ENCODE measurements around the gene EXOC1. TPM values are rescaled to one million over a fixed set of nuclear protein-coding genes. Genes with fewer than 3 reads are reported as not detected.
"Not testable (repeated sequence)": the region's sequence is repeated elsewhere in the genome, so short reads cannot be mapped to it uniquely, and the experiment has no call there.

Gene EXOC1
- total RNA-seq, 1 donor from 2014 or later, result 20.4 TPM

DNA sequence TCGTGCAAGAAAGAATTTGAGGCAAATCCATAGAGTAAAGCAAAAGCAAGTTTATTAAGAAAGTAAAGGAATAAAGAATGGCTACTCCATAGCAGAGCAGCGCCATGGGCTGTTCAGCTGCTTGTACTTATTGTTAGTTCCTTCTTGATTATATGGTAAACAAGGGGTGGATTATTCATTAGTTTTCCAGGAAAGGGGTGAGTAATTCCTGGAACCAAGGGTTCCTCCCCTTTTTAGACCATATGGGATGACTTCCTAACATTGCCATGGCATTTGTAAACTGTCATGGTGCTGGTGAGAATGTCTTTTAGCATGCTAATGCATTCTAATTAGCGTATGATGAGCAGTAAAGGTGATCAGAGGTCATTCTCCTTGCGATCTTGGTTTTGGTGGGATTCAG lies 71.8 kb downstream of the EXOC1 start:
- Mint-ChIP-seq H3K4me1 (ENCODE audit: low read depth) (no peaks in the 10 kb centered on the region), H3K36me3 (ENCODE audit: low read depth) (no peaks in the 10 kb centered on the region), H3K9me3 (no peaks in the 10 kb centered on the region), H3K27me3 (ENCODE audit: low read depth) (no peaks in the 10 kb centered on the region), H3K4me3 (ENCODE audit: low read depth) (no peak overlapping the region), H3K27ac (no peak overlapping the region)
- DNase-seq (ENCODE audit: low spot score), result no peak
- intact Hi-C loops (cut with micrococcal nuclease), result no loop called here

DNA sequence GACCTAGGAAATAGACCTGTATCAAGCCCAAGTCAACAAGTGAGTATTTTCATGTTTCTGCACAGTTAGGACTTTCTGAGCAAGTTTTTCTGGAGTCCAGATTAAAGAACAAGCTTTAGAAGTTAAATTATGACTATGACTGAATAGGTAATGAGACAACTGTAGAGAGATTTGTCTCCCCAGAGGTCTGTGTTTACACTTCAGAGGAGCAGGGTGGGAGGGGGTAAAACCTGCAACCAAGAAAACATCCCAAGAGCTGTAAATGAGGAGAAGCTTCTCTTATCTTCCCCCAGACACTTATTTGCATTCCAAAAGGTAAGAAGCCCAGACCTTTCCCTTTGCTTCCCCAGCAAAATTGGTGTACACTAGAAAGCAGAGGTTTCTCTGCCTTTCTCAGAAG lies 73.2 kb downstream of the EXOC1 start:
- DNase-seq (ENCODE audit: low spot score), result no peak
- Mint-ChIP-seq H3K9me3 (no peaks in the 10 kb centered on the region), H3K4me1 (ENCODE audit: low read depth) (peaks cover 4% of the 10 kb centered on the region), H3K4me3 (ENCODE audit: low read depth) (no peak overlapping the region), H3K27ac (no peak overlapping the region), H3K27me3 (ENCODE audit: low read depth) (no peaks in the 10 kb centered on the region), H3K36me3 (ENCODE audit: low read depth) (no peaks in the 10 kb centered on the region)
- intact Hi-C loops (cut with micrococcal nuclease), result no loop called here

DNA sequence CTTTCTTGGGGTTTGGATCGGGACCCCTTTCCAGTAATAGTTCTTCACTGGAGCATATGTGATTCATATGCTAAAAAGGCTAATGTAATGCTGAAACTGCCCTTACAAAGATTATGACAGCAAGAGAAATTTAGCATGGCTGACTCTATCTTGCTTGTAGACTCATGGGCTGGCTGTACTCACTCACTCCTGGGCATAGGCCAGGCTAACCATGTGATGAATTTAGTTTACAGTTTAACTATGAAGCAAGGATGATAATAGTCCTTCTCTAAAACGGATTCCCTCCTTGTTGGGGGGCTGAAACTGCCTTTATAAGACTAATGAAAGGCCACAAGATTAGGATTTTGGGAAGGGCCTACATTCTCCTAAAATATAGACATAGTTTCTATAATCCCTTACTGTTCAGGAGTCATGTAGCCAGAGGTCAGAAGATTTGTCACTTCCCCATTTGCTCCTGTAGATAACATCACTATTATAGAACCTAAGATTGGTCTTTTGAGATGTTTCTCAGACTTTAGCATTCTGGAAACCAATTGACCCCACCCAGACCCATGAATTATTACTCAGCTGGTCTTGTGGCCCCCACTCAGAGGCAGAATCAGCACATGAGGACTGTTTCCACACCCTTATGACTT lies 74.5 kb downstream of the EXOC1 start:
- Mint-ChIP-seq H3K4me1 (ENCODE audit: low read depth) (peaks cover 4% of the 10 kb centered on the region), H3K9me3 (no peaks in the 10 kb centered on the region), H3K36me3 (ENCODE audit: low read depth) (no peaks in the 10 kb centered on the region), H3K4me3 (ENCODE audit: low read depth) (no peak overlapping the region), H3K27me3 (ENCODE audit: low read depth) (no peaks in the 10 kb centered on the region), H3K27ac (no peak overlapping the region)
- intact Hi-C loops (cut with micrococcal nuclease), result no loop called here
- no peak for DNase-seq (ENCODE audit: low spot score)

DNA sequence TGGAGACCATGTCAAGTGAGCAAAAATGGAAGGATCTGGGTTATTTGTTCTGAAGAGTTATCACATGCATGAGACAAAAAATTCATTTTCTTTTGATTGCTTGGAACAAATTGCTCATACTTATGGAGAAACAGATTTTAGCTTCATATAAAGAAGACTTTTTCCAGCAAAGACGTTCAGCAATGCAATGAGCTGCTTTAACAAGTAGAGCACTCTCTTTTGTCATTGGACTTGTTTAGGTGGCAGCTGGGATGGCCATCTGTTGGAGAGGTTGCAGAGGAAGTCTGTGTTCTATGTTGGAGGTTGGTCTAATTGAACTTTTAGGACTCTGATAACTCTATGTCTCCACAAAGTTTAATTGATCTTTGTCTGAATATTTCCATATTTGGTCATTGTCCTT lies 75.4 kb downstream of the EXOC1 start:
- H3K4me1 Mint-ChIP-seq (ENCODE audit: low read depth), result peaks cover 4% of the 10 kb centered on the region
- no peaks in the 10 kb centered on the region for H3K36me3 Mint-ChIP-seq (ENCODE audit: low read depth)
- intact Hi-C loops (cut with micrococcal nuclease), result no loop called here
- DNase-seq (ENCODE audit: low spot score), result no peak
- H3K9me3 Mint-ChIP-seq, result no peaks in the 10 kb centered on the region
- H3K4me3 Mint-ChIP-seq (ENCODE audit: low read depth), result no peak overlapping the region
- H3K27ac Mint-ChIP-seq, result no peak overlapping the region
- no peaks in the 10 kb centered on the region for H3K27me3 Mint-ChIP-seq (ENCODE audit: low read depth)

DNA sequence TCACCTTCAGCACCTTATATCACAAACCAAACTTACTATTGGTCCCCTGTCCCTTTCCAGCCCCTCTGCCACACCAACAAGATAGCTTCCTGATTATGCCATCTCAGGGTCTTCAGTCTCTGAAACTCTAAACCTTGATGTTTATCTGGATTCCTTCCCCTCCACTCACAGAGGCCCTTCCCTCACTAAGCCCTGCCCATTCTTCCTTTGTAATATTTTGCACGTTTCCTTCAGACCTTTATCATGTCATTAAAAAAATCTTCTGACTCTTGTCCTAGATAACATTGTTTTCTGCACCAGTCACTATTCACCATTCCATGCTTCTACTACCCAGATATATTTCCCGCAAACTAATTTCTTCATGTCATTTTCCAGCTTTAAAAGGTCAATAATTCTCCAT lies 77.6 kb downstream of the EXOC1 start:
- peaks cover 4% of the 10 kb centered on the region for H3K4me1 Mint-ChIP-seq (ENCODE audit: low read depth)
- H3K27ac Mint-ChIP-seq, result no peak overlapping the region
- H3K36me3 Mint-ChIP-seq (ENCODE audit: low read depth), result no peaks in the 10 kb centered on the region
- intact Hi-C loops (cut with micrococcal nuclease), result no loop called here
- DNase-seq (ENCODE audit: low spot score), result no peak
- no peak overlapping the region for H3K4me3 Mint-ChIP-seq (ENCODE audit: low read depth)
- peaks cover 3% of the 10 kb centered on the region for H3K27me3 Mint-ChIP-seq (ENCODE audit: low read depth)
- H3K9me3 Mint-ChIP-seq, result no peaks in the 10 kb centered on the region

DNA sequence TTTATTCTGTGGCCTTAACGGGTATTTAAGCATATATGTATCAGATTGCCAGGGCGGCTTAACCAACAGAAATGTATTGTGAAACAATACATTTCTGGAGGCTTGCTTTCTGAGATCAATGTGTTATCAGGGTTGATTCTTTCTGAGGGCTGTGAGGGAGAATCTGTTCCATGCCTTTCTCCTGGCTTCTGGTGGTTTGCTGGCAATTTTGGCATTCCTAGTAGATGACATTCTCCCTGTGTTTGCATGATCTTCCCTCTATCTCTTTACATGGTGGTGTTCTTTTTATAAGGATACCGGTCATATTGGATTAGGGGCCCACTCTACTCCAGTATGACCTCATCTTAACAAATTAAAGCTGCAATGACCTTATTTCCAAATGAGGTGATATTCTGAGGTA lies 78.4 kb downstream of the EXOC1 start:
- peaks cover 3% of the 10 kb centered on the region for H3K27me3 Mint-ChIP-seq (ENCODE audit: low read depth)
- H3K27ac Mint-ChIP-seq, result no peak overlapping the region
- no peak for DNase-seq (ENCODE audit: low spot score)
- H3K9me3 Mint-ChIP-seq, result no peaks in the 10 kb centered on the region
- H3K36me3 Mint-ChIP-seq (ENCODE audit: low read depth), result no peaks in the 10 kb centered on the region
- H3K4me1 Mint-ChIP-seq (ENCODE audit: low read depth), result peaks cover 4% of the 10 kb centered on the region
- H3K4me3 Mint-ChIP-seq (ENCODE audit: low read depth), result no peak overlapping the region
- intact Hi-C loops (cut with micrococcal nuclease), result no loop called here

DNA sequence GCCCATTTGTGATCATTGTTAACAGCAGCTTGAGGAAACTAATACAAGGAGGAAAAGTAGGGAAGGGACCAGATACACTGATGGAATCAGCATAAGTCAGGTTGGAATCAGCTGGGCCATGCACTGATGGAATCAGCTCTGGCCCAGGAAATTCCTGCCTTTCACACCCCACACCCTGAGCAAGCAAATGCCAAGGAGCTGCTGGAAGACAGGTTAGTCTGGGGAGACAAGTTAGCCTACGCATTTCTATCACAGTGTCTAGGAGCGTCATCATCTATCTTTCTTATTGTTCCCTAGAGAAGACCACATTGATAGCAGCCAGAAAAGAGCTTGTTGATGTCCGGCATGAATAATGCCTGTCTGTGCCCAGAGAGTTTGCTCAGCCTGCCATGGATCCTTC lies 79.1 kb downstream of the EXOC1 start:
- peaks cover under 1% of the 10 kb centered on the region for H3K36me3 Mint-ChIP-seq (ENCODE audit: low read depth)
- no peaks in the 10 kb centered on the region for H3K9me3 Mint-ChIP-seq
- peaks cover 3% of the 10 kb centered on the region for H3K27me3 Mint-ChIP-seq (ENCODE audit: low read depth)
- no peak for DNase-seq (ENCODE audit: low spot score)
- intact Hi-C loops (cut with micrococcal nuclease), result no loop called here
- H3K27ac Mint-ChIP-seq, result no peak overlapping the region
- H3K4me1 Mint-ChIP-seq (ENCODE audit: low read depth), result peaks cover 4% of the 10 kb centered on the region
- no peak overlapping the region for H3K4me3 Mint-ChIP-seq (ENCODE audit: low read depth)

DNA sequence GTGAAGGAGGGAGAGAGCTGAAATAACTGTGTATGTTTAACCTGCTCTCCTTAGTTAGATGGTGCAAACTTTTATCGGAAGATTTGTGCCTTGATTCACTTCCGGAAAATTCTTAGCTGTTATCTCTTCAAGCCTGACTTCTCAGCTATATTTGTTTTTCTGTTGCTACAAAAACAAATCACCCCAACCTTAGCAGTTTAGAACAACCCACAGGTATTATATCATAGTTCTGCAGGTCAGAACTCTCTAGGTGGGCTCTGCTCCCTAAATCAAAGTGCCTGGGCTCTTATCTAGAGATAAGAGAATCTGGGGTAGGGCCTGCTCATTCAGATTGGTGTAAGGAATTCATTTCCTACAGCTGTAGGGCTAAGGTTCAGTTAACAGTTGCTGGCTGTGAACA lies 80.2 kb downstream of the EXOC1 start:
- Mint-ChIP-seq H3K4me1 (ENCODE audit: low read depth) (peaks cover 4% of the 10 kb centered on the region), H3K9me3 (peaks cover 4% of the 10 kb centered on the region), H3K27me3 (ENCODE audit: low read depth) (peaks cover 3% of the 10 kb centered on the region), H3K36me3 (ENCODE audit: low read depth) (peaks cover 6% of the 10 kb centered on the region), H3K27ac (no peak overlapping the region), H3K4me3 (ENCODE audit: low read depth) (no peak overlapping the region)
- DNase-seq (ENCODE audit: low spot score), result no peak
- intact Hi-C loops (cut with micrococcal nuclease), result no loop called here

DNA sequence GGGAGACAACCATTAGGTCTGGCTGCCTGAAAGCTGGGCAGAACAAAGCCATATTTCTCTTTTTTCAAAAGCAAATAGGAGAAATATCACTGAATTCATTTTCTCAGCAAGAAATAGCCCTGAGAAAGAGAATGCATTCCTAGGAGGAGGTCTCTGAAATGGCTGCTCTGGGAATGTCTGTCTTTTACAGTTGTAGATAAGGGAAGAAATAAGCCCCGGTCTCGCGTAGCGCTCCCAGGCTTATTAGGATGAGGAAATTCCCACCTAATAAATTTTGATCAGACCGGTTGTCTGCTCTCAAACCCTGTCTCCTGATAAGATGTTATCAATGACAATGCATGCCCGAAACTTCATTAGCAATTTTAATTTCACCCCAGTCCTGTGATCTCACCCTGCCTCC lies 82.5 kb downstream of the EXOC1 start:
- H3K4me1 Mint-ChIP-seq (ENCODE audit: low read depth); H3K27me3 Mint-ChIP-seq (ENCODE audit: low read depth); intact Hi-C loops (cut with micrococcal nuclease); H3K36me3 Mint-ChIP-seq (ENCODE audit: low read depth); H3K9me3 Mint-ChIP-seq; H3K4me3 Mint-ChIP-seq (ENCODE audit: low read depth); H3K27ac Mint-ChIP-seq; DNase-seq (ENCODE audit: low spot score): not testable (repeated sequence)

DNA sequence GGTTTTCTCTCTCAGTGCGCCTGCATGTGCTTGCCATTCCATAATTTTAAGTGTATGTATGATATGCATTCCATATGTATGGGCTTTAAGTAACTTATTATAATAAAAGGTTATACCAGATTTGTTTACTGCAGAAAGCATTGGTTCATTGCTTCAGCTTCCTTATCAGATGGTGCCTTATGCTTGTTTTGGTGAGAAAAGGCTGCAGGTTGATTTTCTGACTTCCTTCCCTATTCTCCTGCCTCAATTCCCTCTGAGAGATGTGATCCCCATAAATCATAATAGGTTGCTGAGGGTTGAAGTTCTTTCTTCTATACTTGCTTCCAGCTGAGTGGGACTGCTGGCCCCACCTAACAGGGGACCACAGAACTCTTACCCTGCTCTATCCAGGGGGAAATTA lies 85.0 kb downstream of the EXOC1 start:
- Mint-ChIP-seq H3K4me1 (ENCODE audit: low read depth) (no peaks in the 10 kb centered on the region), H3K4me3 (ENCODE audit: low read depth) (no peak overlapping the region), H3K36me3 (ENCODE audit: low read depth) (peaks cover 6% of the 10 kb centered on the region), H3K9me3 (peaks cover 4% of the 10 kb centered on the region), H3K27me3 (ENCODE audit: low read depth) (peaks cover 3% of the 10 kb centered on the region), H3K27ac (no peak overlapping the region)
- intact Hi-C loops (cut with micrococcal nuclease), result no loop called here
- DNase-seq (ENCODE audit: low spot score), result no peak

DNA sequence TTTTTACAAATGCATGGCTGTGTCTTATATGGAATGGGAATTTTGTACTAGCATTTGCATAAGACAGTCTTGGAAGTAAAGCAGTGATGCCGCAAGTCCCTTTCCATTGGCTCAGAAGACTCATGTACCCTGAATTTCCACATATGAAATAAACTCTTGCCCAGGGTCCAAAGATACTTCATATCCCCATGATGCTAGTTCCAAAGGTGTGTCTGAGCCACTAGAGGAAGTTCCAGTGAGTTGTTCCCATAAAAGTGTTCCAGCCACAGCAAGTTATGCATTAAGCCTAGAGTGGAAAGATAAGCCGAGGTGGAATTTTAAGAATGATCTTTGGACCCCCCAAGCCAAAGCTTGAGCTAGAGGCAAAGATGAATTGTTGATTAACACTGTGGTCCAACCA lies 86.0 kb downstream of the EXOC1 start:
- peaks cover 3% of the 10 kb centered on the region for H3K27me3 Mint-ChIP-seq (ENCODE audit: low read depth)
- no peak for DNase-seq (ENCODE audit: low spot score)
- intact Hi-C loops (cut with micrococcal nuclease), result no loop called here
- peaks cover 6% of the 10 kb centered on the region for H3K36me3 Mint-ChIP-seq (ENCODE audit: low read depth)
- no peak overlapping the region for H3K27ac Mint-ChIP-seq
- H3K4me1 Mint-ChIP-seq (ENCODE audit: low read depth), result no peaks in the 10 kb centered on the region
- peaks cover 4% of the 10 kb centered on the region for H3K9me3 Mint-ChIP-seq
- H3K4me3 Mint-ChIP-seq (ENCODE audit: low read depth), result no peak overlapping the region

DNA sequence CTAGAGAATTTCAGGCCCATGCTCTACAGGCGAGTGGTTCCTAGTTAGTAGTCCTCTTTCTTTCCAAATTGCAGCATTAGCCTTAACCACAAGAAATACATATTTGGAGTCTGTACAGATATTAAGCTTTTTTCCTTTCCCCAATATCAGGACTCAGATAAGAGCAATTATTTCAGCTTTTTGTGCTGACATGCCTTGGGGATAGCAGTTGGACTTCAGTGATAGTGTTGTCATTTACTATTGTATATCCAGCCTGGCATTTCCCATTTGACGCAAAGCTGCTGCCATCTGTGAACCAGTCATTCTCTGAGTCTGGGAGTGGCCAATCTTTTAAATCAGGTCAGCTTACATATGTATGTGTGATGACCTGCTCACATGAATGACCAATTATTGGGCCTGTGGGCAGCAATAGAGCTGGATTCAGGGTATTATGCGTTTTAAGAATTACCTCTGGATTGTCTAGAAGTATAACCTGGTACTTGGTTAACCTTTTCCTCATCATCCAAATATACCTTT lies 88.5 kb downstream of the EXOC1 start:
- Mint-ChIP-seq H3K4me3 (ENCODE audit: low read depth) (no peak overlapping the region), H3K36me3 (ENCODE audit: low read depth) (peaks cover 6% of the 10 kb centered on the region), H3K27me3 (ENCODE audit: low read depth) (no peaks in the 10 kb centered on the region), H3K27ac (no peak overlapping the region), H3K4me1 (ENCODE audit: low read depth) (peaks cover 2% of the 10 kb centered on the region), H3K9me3 (peaks cover 4% of the 10 kb centered on the region)
- no peak for DNase-seq (ENCODE audit: low spot score)
- intact Hi-C loops (cut with micrococcal nuclease), result loop anchor here (10.0 kb wide), 1 partner anchor 597 kb away; the partner anchor contains the start of gene SRD5A3

DNA sequence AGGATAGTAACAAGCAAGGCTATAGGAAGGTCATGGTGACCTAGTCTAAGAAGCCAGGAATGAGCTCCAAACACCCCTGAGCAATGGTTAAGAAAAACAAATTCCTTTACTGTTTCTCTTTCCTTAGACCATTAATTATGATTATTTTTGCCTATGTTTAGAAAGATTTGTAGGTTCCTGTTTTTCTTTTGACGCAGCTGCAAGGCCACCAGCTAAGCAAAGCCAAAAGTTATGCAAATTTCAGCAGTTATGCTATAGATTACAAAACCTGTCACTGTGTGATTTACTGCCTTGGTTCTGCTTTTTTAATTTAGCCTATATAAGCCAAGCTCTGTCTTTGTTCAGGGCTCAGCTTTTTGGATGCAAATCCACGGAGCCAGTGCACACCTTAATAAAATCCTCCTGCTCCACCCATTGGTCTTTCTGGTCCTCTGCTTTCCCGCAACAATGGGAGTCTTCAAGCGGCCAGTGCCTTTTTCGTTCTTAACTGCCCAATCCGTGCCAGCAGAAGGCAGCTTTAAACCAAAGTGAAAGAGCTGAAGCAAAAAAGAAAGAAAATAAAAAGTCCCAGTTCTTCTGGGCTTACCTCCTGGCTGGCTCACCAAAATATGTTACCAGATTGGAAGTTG lies 93.9 kb downstream of the EXOC1 start:
- peaks cover 9% of the 10 kb centered on the region for H3K36me3 Mint-ChIP-seq (ENCODE audit: low read depth)
- no peaks in the 10 kb centered on the region for H3K27me3 Mint-ChIP-seq (ENCODE audit: low read depth)
- peak overlapping the region; percentile 93 for H3K27ac Mint-ChIP-seq
- no peak for DNase-seq (ENCODE audit: low spot score)
- H3K4me3 Mint-ChIP-seq (ENCODE audit: low read depth), result peak overlapping the region; percentile 83
- intact Hi-C loops (cut with micrococcal nuclease), result loop anchor here (5.0 to 10.0 kb wide), 6 partner anchors 235 to 1885 kb away; partner anchors contain the start of genes CHIC2, CLOCK, NOA1 and POLR2B
- no peaks in the 10 kb centered on the region for H3K9me3 Mint-ChIP-seq
- peaks cover 30% of the 10 kb centered on the region for H3K4me1 Mint-ChIP-seq (ENCODE audit: low read depth)
